Measurements from ENCODE around the gene VSTM2L. TPM values are rescaled to one million over a fixed set of nuclear protein-coding genes. Genes with fewer than 3 reads are reported as not detected.

Gene VSTM2L
- polyA plus RNA-seq, 1 of the 3 experiments (the other 2 are of a cell fraction): 5.1 TPM

DNA sequence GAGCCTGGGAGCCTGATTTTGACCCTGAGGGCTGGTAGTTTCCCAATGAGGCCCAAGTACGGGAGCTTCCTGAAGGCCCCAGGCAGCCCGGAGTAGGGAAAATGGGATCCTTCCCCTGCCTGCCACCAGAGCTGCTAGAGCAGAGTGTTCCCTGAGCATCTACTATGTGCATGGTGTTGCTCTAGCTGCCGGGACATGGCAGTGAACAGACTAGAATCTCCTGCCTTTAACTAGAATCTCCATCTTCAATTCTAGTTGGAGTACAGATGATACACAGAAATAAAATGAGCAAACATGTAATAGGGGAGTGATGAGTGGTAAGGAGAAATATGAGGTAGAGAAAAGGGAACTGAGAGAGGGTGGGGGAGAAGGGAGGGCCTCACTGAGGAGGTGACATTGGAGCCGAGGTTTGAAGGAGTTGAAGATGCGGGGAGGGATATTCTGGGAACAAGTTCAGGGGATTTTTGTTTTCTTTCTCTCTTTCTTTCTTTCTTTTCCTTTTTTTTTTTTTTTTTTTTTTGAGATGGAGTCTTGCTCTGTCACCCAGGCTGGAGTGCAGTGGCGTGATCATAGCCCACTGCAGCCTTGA, 18.5 kb downstream of the VSTM2L start (continued):
- TF ChIP-seq FOXM1 (IDR thresholded peaks at IDR 0.05; ENCODE audit: low read depth) (no peak), RAD21 (IDR thresholded peaks at IDR 0.05; ENCODE audit: low read length) (no peak), SMC3 (IDR thresholded peaks at IDR 0.05; ENCODE audit: low read depth, low read length) (no peak), FOXJ3 (CRISPR knock-in tag; IDR thresholded peaks at IDR 0.05) (no peak), EP300 (IDR thresholded peaks at IDR 0.05; ENCODE audit: borderline replicate concordance in 1 of 2, low read depth in 1 of 2, low read length in 1 of 2) (no peak), TAF1 (IDR thresholded peaks at IDR 0.05; ENCODE audit: borderline replicate concordance, low read depth, low read length) (no peak)
- TF ChIP-seq, protein P1, sequence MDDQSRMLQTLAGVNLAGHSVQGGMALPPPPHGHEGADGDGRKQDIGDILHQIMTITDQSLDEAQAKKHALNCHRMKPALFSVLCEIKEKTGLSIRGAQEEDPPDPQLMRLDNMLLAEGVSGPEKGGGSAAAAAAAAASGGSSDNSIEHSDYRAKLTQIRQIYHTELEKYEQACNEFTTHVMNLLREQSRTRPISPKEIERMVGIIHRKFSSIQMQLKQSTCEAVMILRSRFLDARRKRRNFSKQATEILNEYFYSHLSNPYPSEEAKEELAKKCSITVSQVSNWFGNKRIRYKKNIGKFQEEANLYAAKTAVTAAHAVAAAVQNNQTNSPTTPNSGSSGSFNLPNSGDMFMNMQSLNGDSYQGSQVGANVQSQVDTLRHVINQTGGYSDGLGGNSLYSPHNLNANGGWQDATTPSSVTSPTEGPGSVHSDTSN (IDR thresholded peaks at IDR 0.05): no peak

DNA sequence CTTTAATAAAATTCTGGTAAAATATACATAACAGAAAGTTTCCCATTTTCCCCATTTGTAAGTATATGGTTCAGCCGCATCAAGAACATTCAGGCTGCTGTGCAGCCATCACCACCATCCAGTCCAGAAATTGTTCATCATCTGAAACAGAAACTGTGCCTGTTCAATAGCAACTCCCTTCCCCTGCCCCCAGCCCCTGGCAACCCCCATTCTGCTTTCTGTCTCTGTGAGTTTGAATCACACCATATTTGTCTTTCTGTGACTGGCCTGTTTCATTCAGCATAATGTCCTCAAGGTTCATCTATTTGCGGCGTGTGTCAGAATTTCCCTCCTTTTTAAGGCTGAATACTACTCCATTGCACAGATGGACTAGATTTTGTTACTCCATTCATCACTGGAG, 19.1 kb downstream of the VSTM2L start:
- H3K9me3 ChIP-seq: no peaks in the 10 kb centered on the region
- H3K27me3 ChIP-seq (ENCODE audit: insufficient read depth): no peaks in the 10 kb centered on the region
- POLR2A ChIA-PET: no interaction called here
- TF ChIP-seq, protein P2, sequence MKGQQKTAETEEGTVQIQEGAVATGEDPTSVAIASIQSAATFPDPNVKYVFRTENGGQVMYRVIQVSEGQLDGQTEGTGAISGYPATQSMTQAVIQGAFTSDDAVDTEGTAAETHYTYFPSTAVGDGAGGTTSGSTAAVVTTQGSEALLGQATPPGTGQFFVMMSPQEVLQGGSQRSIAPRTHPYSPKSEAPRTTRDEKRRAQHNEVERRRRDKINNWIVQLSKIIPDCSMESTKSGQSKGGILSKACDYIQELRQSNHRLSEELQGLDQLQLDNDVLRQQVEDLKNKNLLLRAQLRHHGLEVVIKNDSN (IDR thresholded peaks at IDR 0.05; ENCODE audit: borderline replicate concordance, low read depth): no peak
- TF ChIP-seq, protein P3, sequence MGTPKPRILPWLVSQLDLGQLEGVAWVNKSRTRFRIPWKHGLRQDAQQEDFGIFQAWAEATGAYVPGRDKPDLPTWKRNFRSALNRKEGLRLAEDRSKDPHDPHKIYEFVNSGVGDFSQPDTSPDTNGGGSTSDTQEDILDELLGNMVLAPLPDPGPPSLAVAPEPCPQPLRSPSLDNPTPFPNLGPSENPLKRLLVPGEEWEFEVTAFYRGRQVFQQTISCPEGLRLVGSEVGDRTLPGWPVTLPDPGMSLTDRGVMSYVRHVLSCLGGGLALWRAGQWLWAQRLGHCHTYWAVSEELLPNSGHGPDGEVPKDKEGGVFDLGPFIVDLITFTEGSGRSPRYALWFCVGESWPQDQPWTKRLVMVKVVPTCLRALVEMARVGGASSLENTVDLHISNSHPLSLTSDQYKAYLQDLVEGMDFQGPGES (IDR thresholded peaks at IDR 0.05; ENCODE audit: low read depth, low read length): no peak
- TF ChIP-seq, protein P4, sequence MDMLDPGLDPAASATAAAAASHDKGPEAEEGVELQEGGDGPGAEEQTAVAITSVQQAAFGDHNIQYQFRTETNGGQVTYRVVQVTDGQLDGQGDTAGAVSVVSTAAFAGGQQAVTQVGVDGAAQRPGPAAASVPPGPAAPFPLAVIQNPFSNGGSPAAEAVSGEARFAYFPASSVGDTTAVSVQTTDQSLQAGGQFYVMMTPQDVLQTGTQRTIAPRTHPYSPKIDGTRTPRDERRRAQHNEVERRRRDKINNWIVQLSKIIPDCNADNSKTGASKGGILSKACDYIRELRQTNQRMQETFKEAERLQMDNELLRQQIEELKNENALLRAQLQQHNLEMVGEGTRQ (IDR thresholded peaks at IDR 0.05; ENCODE audit: borderline replicate concordance, low read depth, low read length): no peak
- TF ChIP-seq MEF2A (IDR thresholded peaks at IDR 0.05; ENCODE audit: borderline replicate concordance, low read depth): no peak
- no peak for TF ChIP-seq FOSL2 (IDR thresholded peaks at IDR 0.05; ENCODE audit: borderline replicate concordance, low read depth)
- TF ChIP-seq ELF1 (IDR thresholded peaks at IDR 0.05): no peak
- TF ChIP-seq POLR2AphosphoS5 (IDR thresholded peaks at IDR 0.05; ENCODE audit: low read depth, low read length): no peak
- no peak for TF ChIP-seq YY1 (IDR thresholded peaks at IDR 0.05; ENCODE audit: low read depth)
- TF ChIP-seq NRF1 (IDR thresholded peaks at IDR 0.05; ENCODE audit: low read depth, low read length): no peak
- TF ChIP-seq RAD21 (IDR thresholded peaks at IDR 0.05; ENCODE audit: low read length): no peak
- TF ChIP-seq GATA2 (CRISPR knock-in tag; IDR thresholded peaks at IDR 0.05): no peak
- TF ChIP-seq, protein P5, sequence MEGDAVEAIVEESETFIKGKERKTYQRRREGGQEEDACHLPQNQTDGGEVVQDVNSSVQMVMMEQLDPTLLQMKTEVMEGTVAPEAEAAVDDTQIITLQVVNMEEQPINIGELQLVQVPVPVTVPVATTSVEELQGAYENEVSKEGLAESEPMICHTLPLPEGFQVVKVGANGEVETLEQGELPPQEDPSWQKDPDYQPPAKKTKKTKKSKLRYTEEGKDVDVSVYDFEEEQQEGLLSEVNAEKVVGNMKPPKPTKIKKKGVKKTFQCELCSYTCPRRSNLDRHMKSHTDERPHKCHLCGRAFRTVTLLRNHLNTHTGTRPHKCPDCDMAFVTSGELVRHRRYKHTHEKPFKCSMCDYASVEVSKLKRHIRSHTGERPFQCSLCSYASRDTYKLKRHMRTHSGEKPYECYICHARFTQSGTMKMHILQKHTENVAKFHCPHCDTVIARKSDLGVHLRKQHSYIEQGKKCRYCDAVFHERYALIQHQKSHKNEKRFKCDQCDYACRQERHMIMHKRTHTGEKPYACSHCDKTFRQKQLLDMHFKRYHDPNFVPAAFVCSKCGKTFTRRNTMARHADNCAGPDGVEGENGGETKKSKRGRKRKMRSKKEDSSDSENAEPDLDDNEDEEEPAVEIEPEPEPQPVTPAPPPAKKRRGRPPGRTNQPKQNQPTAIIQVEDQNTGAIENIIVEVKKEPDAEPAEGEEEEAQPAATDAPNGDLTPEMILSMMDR (IDR thresholded peaks at IDR 0.05): no peak
- no peak for TF ChIP-seq EP300 (IDR thresholded peaks at IDR 0.05; ENCODE audit: borderline replicate concordance in 1 of 2, low read depth in 1 of 2, low read length in 1 of 2)
- no peak for TF ChIP-seq MAX (IDR thresholded peaks at IDR 0.05; ENCODE audit: low read depth)
- TF ChIP-seq JUND (IDR thresholded peaks at IDR 0.05): no peak
- TF ChIP-seq RCOR1 (IDR thresholded peaks at IDR 0.05; ENCODE audit: low read length): no peak
- TF ChIP-seq NFIC (IDR thresholded peaks at IDR 0.05; ENCODE audit: borderline replicate concordance): no peak
- TF ChIP-seq RXRA (IDR thresholded peaks at IDR 0.05; ENCODE audit: borderline replicate concordance, low read depth): no peak
- no peak for TF ChIP-seq MXI1 (IDR thresholded peaks at IDR 0.05; ENCODE audit: low read depth, low read length)
- TF ChIP-seq SIN3A (IDR thresholded peaks at IDR 0.05; ENCODE audit: borderline replicate concordance, low read depth, low read length): no peak
- no peaks in the 10 kb centered on the region for H3K79me2 ChIP-seq (ENCODE audit: insufficient read depth)
- no peak overlapping the region for H3K4me3 ChIP-seq (ENCODE audit: low read depth in 2 of 2, low read length in 1 of 2)
- no peak for DNase-seq
- H3K27ac ChIP-seq (ENCODE audit: low read depth in 2 of 2, low read length in 1 of 2): no peak overlapping the region
- H2AFZ ChIP-seq (ENCODE audit: low read depth): no peak overlapping the region
- 92% methylated on average over 3 of the region's 3 CpGs for WGBS (ENCODE audit: low lambda C conversion rate)
- CTCF ChIA-PET: no interaction called here
- no peaks in the 10 kb centered on the region for H3K9me2 ChIP-seq
- H3K4me1 ChIP-seq (ENCODE audit: control insufficient read depth in 1 of 2, insufficient read depth in 2 of 2, low read depth in 1 of 2, low read length in 1 of 2): peaks cover 7 to 33% of the 10 kb centered on the region in 2 experiments; a peak in 3 of 4 replicates
- no peaks in the 10 kb centered on the region for H3K36me3 ChIP-seq (replicated peaks in 1 of 2; ENCODE audit: control insufficient read depth in 1 of 2, insufficient read depth in 2 of 2, low read length in 1 of 2)
- no peaks in the 10 kb centered on the region for H3F3A ChIP-seq (replicated peaks; ENCODE audit: insufficient read depth)
- H3K9ac ChIP-seq: no peak overlapping the region
- no peaks in the 10 kb centered on the region for H4K20me1 ChIP-seq (ENCODE audit: insufficient read depth)
- H3K4me2 ChIP-seq: no peak overlapping the region

Measured in SK-N-SH (cell line).